GM12864 (cell line): ENCODE data around the gene IQGAP2.

Source experiments
- DNase-seq: peaks from one replicate; pipeline ENCODE4 v3.0.0-alpha.2; 2011; ENCODE audit warnings: low read depth
- H3K4me3 ChIP-seq: 2 replicates; pipeline ENCODE4 v1.5.1; 2011; ENCODE audit warnings: mild to moderate bottlenecking, low read depth, low read length, control low read depth
- CTCF ChIP-seq: IDR thresholded peaks from 2 replicates; pipeline ENCODE4 v1.5.1; 2011; ENCODE audit warnings: low read depth, mild to moderate bottlenecking, moderate library complexity, low read length, control low read depth, inconsistent platforms; ENCODE audit errors: missing control alignments

IQGAP2 gene

DNA sequence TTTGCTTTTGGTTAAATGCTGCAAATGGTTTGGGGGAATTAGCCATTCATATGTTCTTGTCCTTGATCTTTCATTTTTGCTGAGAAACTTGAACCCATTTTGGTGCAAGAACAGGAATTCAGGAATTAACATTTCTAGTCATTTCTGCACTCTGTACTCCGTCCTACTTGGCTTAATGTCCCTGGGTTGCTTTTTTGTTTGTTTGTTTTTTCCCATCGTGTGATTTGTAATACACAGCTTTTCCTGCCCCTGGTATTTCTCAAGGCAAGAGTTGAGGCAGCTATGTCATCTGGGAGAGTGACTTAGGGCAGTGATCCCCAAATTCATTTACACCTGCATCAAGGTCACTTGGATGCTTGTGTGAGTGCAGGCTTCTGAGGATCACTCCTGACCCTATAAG is 71.3 kb downstream of the IQGAP2 start:
- no peak for TF ChIP-seq CTCF
- DNase-seq = no peak
- H3K4me3 ChIP-seq = no peak overlapping the region

DNA sequence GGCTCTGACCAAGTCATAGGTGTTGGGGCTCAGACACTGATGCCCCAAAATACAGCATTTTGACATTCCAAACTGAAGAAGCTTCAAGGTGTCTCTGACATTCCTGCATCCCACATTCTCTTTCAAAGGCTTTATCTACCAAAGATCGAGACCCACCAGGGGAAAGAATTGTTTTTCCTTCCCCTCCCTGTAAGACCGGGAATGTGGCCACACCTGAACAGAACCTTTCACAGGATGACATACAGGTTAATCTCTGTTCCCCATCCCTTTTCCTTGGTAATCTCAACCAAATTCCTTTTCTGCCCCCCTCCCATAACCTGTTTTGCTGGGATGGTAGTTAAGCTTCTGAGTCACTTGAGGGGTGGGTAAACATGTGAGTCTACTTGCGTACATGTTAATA is 72.3 kb downstream of the IQGAP2 start:
- no peak for DNase-seq
- no peak overlapping the region for H3K4me3 ChIP-seq
- no peak for TF ChIP-seq CTCF

DNA sequence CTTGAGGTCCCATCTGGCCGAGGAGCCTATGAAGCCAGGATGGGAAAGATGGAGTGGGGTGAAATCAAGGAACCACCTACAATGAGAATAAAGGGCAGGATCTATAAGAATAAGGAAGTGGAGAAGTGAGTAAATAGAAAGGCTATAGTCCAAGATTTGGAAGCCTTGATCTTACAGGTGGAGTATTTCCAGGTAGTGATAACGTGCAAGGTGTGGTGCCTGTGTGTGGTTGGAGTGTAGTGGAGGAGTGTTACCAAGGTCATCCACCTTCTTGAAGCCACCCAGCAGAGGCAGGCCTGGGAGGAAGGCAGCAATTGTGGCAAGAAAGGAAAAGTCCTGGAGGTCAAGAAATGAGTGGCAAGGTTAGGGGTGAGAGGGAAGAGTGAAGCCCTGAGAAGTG is 72.9 kb downstream of the IQGAP2 start:
- DNase-seq = no peak
- H3K4me3 ChIP-seq = no peak overlapping the region
- TF ChIP-seq CTCF = no peak

- H3K4me3 ChIP-seq = no peak overlapping the region
- no peak for DNase-seq
- no peak for TF ChIP-seq CTCF
These were observed 73.5 kb downstream of the IQGAP2 start for GRCh38 chr5:76476474-76477038.

DNA sequence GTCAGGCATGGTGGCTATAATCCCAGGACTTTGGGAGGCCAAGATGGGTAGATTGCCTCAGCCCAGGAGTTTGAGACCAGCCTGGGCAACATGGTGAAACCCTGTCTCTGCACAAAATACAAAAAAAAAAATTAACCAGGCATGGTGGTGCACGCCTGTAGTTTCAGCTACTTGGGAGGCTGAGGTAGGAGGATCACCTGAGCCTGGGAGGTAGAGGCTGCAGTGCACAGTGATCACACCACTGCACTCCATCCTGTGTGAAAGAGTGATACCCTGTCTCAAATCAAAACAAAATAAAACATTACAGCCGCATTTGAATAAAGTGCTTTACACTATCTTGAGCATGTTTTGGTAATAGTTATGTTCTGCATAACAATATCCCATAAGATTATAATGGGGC is 74.0 kb downstream of the IQGAP2 start:
- no peak overlapping the region for H3K4me3 ChIP-seq
- no peak for TF ChIP-seq CTCF
- no peak for DNase-seq

DNA sequence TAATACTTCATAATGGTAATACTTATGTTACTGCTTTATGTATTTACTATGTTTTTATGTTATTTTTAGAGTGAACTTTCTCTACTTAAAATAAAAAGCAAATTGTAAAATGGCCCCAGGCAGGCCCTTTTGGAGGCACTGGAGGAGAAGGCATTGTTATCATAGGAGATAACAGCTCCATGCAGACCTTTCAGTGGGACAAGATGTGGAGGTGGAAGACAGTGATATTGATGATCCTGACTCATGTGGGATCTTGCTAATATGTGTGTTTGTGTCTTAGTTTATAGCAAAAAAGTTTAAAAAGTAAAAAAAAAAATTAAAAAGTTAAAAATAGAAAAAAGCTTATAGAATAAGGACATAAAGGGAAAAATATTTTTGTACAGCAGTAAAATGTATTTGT is 74.5 kb downstream of the IQGAP2 start:
- TF ChIP-seq CTCF = no peak
- DNase-seq = no peak
- no peak overlapping the region for H3K4me3 ChIP-seq

DNA sequence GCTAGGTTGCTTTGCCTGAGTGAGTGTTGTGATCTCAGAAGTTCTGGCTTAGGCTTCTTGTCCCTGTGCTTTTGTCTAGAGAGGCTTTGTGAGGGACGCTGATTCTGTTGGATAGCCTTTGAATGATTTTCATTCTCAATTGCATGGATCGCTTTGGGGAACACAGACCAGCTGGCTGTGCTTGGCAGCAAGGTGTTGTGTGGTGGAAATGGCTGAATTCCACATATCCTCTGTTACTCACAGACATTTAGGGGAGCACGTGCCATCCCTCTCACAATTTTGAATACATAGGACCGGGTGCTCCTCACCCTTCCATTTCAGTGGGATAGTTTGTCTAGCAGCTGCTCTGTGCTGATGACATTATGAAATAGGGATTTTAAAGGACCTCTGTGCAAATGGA is 76.2 kb downstream of the IQGAP2 start:
- no peak overlapping the region for H3K4me3 ChIP-seq
- no peak for TF ChIP-seq CTCF
- DNase-seq = no peak
